ENCODE data around the gene HS3ST4. TPM values are rescaled to one million over a fixed set of nuclear protein-coding genes. Genes with fewer than 3 reads are reported as not detected.
"Not testable (repeated sequence)": the region's sequence is repeated elsewhere in the genome, so short reads cannot be mapped to it uniquely, and the experiment has no call there.

The HS3ST4 gene
- total RNA-seq, 2 donors from 2014 or later = not detected

GRCh38 chr16:26031286-26031685, 339.5 kb downstream of the HS3ST4 start:
- TF ChIP-seq CTCF (IDR thresholded peaks at IDR 0.05) = no peak
- Histone ChIP-seq H3K4me3 (no peak overlapping the region), H3K36me3 (no peaks in the 10 kb centered on the region), H3K27me3 (no peaks in the 10 kb centered on the region), H3K9ac (ENCODE audit: low read depth in 2 of 2, low read length in 2 of 2) (no peak overlapping the region), H3K27ac (no peak overlapping the region), H3K4me1 (no peaks in the 10 kb centered on the region), H3K9me3 (no peaks in the 10 kb centered on the region)
- DNase-seq = no peak
- intact Hi-C loops (cut with DNase I) = no loop called here

GRCh38 chr16:26032661-26033060, 340.9 kb downstream of the HS3ST4 start:
- intact Hi-C loops (cut with DNase I); H3K27ac ChIP-seq; DNase-seq: not testable (repeated sequence)

GRCh38 chr16:26041952-26042668, 350.4 kb downstream of the HS3ST4 start:
- DNase-seq = no peak
- Histone ChIP-seq H3K4me3 (no peak overlapping the region), H3K4me1 (no peaks in the 10 kb centered on the region), H3K9ac (ENCODE audit: low read depth in 2 of 2, low read length in 2 of 2) (no peak overlapping the region), H3K36me3 (no peaks in the 10 kb centered on the region), H3K9me3 (no peaks in the 10 kb centered on the region), H3K27ac (no peak overlapping the region), H3K27me3 (no peaks in the 10 kb centered on the region)
- no peak for TF ChIP-seq CTCF (IDR thresholded peaks at IDR 0.05)
- intact Hi-C loops (cut with DNase I) = no loop called here

More at GRCh38 chr16:26032661-26033060, 340.9 kb downstream of the HS3ST4 start:
- H3K4me3 ChIP-seq; H3K9ac ChIP-seq (ENCODE audit: low read depth in 2 of 2, low read length in 2 of 2); H3K36me3 ChIP-seq; H3K9me3 ChIP-seq; H3K27me3 ChIP-seq; H3K4me1 ChIP-seq: not testable (repeated sequence)

- H3K9ac ChIP-seq (ENCODE audit: low read depth in 2 of 2, low read length in 2 of 2) = no peak overlapping the region
- no peaks in the 10 kb centered on the region for H3K4me1 ChIP-seq
- H3K27me3 ChIP-seq = no peaks in the 10 kb centered on the region
- DNase-seq = no peak
- no peak overlapping the region for H3K27ac ChIP-seq
- intact Hi-C loops (cut with DNase I) = no loop called here
- H3K36me3 ChIP-seq = no peaks in the 10 kb centered on the region
- H3K4me3 ChIP-seq = no peak overlapping the region
- H3K9me3 ChIP-seq = no peaks in the 10 kb centered on the region
- no peak for TF ChIP-seq CTCF (IDR thresholded peaks at IDR 0.05)
Measured at GRCh38 chr16:26050472-26050871, 358.7 kb downstream of the HS3ST4 start.

- H3K9ac ChIP-seq (ENCODE audit: low read depth in 2 of 2, low read length in 2 of 2) = no peak overlapping the region
- no peak overlapping the region for H3K4me3 ChIP-seq
- H3K27ac ChIP-seq = no peak overlapping the region
- TF ChIP-seq CTCF (IDR thresholded peaks at IDR 0.05) = no peak
- no peaks in the 10 kb centered on the region for H3K36me3 ChIP-seq
- intact Hi-C loops (cut with DNase I) = no loop called here
- no peak for DNase-seq
- H3K27me3 ChIP-seq = no peaks in the 10 kb centered on the region
- H3K9me3 ChIP-seq = no peaks in the 10 kb centered on the region
- no peaks in the 10 kb centered on the region for H3K4me1 ChIP-seq
Measured at GRCh38 chr16:26051063-26051462, 359.3 kb downstream of the HS3ST4 start.

GRCh38 chr16:26053889-26054288, 362.1 kb downstream of the HS3ST4 start:
- Histone ChIP-seq H3K36me3 (no peaks in the 10 kb centered on the region), H3K9me3 (no peaks in the 10 kb centered on the region), H3K27ac (no peak overlapping the region), H3K27me3 (no peaks in the 10 kb centered on the region), H3K9ac (ENCODE audit: low read depth in 2 of 2, low read length in 2 of 2) (no peak overlapping the region), H3K4me3 (no peak overlapping the region), H3K4me1 (no peaks in the 10 kb centered on the region)
- intact Hi-C loops (cut with DNase I) = no loop called here
- TF ChIP-seq CTCF (IDR thresholded peaks at IDR 0.05) = no peak
- DNase-seq = no peak
